Tibial nerve (tissue), 4 donors: ENCODE results near the gene COA6.

Experiments
- EP300 ChIP-seq, 2 donors: sonication (generic); formaldehyde crosslinking; IDR thresholded peaks; one replicate each; pipeline ENCODE4 v1.6.1; 2017; ENCODE audit warnings: antibody characterized with exemption in 2 of 2, mild to moderate bottlenecking in 1 of 2
- POLR2A ChIP-seq, 2 donors: fragments of 450-650 bp; IDR thresholded peaks; one replicate each; pipeline ENCODE4 v1.6.1; 2017; ENCODE audit warnings: antibody characterized with exemption in 2 of 2, mild to moderate bottlenecking in 2 of 2, moderate library complexity in 2 of 2
- TF ChIP-seq, protein P1 (sequence below), 5 experiments: fragments of 200-600 bp in 3 of 5; fragments of 450-650 bp in 2 of 5; sonication (generic) in 3 of 5; IDR thresholded peaks; one replicate each; pipeline ENCODE4 v1.5.1; 2016 to 2019; ENCODE audit warnings: antibody characterized with exemption in 5 of 5, mild to moderate bottlenecking in 3 of 5, moderate library complexity in 2 of 5

- TF ChIP-seq, protein P1, sequence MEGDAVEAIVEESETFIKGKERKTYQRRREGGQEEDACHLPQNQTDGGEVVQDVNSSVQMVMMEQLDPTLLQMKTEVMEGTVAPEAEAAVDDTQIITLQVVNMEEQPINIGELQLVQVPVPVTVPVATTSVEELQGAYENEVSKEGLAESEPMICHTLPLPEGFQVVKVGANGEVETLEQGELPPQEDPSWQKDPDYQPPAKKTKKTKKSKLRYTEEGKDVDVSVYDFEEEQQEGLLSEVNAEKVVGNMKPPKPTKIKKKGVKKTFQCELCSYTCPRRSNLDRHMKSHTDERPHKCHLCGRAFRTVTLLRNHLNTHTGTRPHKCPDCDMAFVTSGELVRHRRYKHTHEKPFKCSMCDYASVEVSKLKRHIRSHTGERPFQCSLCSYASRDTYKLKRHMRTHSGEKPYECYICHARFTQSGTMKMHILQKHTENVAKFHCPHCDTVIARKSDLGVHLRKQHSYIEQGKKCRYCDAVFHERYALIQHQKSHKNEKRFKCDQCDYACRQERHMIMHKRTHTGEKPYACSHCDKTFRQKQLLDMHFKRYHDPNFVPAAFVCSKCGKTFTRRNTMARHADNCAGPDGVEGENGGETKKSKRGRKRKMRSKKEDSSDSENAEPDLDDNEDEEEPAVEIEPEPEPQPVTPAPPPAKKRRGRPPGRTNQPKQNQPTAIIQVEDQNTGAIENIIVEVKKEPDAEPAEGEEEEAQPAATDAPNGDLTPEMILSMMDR (IDR thresholded peaks at IDR 0.05): no peak
- TF ChIP-seq EP300 (IDR thresholded peaks at IDR 0.05) (no peak), POLR2A (IDR thresholded peaks at IDR 0.05) (no peak)
Observed at GRCh38 chr1:234427950-234428646, 54.8 kb downstream of the COA6 start.
